Lower leg skin (tissue), 4 donors: Measurements from ENCODE around the gene AFTPH. TPM values are rescaled to one million over a fixed set of nuclear protein-coding genes. Genes with fewer than 3 reads are reported as not detected.
A peak's percentile ranks its signal among the peaks of the same experiment; 100 is the strongest.

Source experiments
- DNase-seq, 2 donors: peaks; one replicate each; pipeline ENCODE4 v3.0.0-alpha.2; 2019; ENCODE audit warnings: low spot score in 2 of 2
- H3K4me3 ChIP-seq: fragments of 200-600 bp; sonication (generic); 2 replicates; pipeline ENCODE4 v1.5.1; 2017; ENCODE audit warnings: mild to moderate bottlenecking, low read depth; ENCODE audit not compliant: poor library complexity, severe bottlenecking
- CTCF ChIP-seq, 3 donors: fragments of 450-650 bp; IDR thresholded peaks; one replicate each; pipeline ENCODE4 v1.5.1; 2016; ENCODE audit warnings: antibody characterized with exemption in 3 of 3, mild to moderate bottlenecking in 3 of 3, moderate library complexity in 2 of 3
- POLR2A ChIP-seq, 2 donors: fragments of 450-650 bp; IDR thresholded peaks; one replicate each; pipeline ENCODE4 v1.6.1; 2016 to 2017; ENCODE audit warnings: antibody characterized with exemption in 2 of 2, mild to moderate bottlenecking in 1 of 2, moderate library complexity in 1 of 2
- WGBS, 2 donors: methylation state at CpG; one replicate each; pipeline ENCODE4 v1.1.5; 2018; 5-methylcytosine and 5-hydroxymethylcytosine counted together
- intact Hi-C: fragments of 100-400 bp; cut with DNase I; formaldehyde crosslinking; loops from one replicate; pipeline ENCODE4 v1.15.0; 2023; ENCODE audit warnings: low total_unique reads
- total RNA-seq, 4 donors: library from RNA; depleted of rRNA; stranded (reverse); fragments of >200 nt; gene quantifications; one replicate each; pipeline ENCODE4 v1.1.0, GENCODE V29; 2016

AFTPH gene
- total RNA-seq, 4 donors from 2014 or later = 46.4 to 53.8 (median 49.6) TPM

- DNase-seq = peak in 1 of 2 donors; percentile 82
- 20 to 39% methylated on average over 4 to 6 of the region's 6 CpGs for WGBS, 2 donors
- TF ChIP-seq CTCF (IDR thresholded peaks at IDR 0.05) = no peak
- no peak for TF ChIP-seq POLR2A (IDR thresholded peaks at IDR 0.05)
- intact Hi-C loops = no loop called here
- no peak overlapping the region for H3K4me3 ChIP-seq
Measured at GRCh38 chr2:64617631-64618151, 93.6 kb downstream of the AFTPH start.

GRCh38 chr2:64620661-64621060 is 96.5 kb downstream of the AFTPH start:
- TF ChIP-seq POLR2A (IDR thresholded peaks at IDR 0.05) (no peak), CTCF (IDR thresholded peaks at IDR 0.05) (no peak)
- DNase-seq = no peak
- H3K4me3 ChIP-seq = no peak overlapping the region
- 82 to 91% methylated on average over 4 of the region's 4 CpGs for WGBS, 2 donors
- intact Hi-C loops = no loop called here

GRCh38 chr2:64622443-64623241 is 98.5 kb downstream of the AFTPH start:
- no peak overlapping the region for H3K4me3 ChIP-seq
- no peak for TF ChIP-seq POLR2A (IDR thresholded peaks at IDR 0.05)
- no peak for TF ChIP-seq CTCF (IDR thresholded peaks at IDR 0.05)
- WGBS, 2 donors = 80 to 86% methylated on average over 13 of the region's 13 CpGs
- DNase-seq = peak in 1 of 2 donors; percentile 70
- intact Hi-C loops = no loop called here

GRCh38 chr2:64623242-64623850 is 99.2 kb downstream of the AFTPH start:
- TF ChIP-seq CTCF (IDR thresholded peaks at IDR 0.05) (no peak), POLR2A (IDR thresholded peaks at IDR 0.05) (no peak)

GRCh38 chr2:64624108-64624610 is 100.0 kb downstream of the AFTPH start:
- intact Hi-C loops = no loop called here
- H3K4me3 ChIP-seq = no peak overlapping the region

More at GRCh38 chr2:64623242-64623850, 99.2 kb downstream of the AFTPH start:
- WGBS, 2 donors = 86 to 87% methylated on average over 13 of the region's 13 CpGs
- intact Hi-C loops = no loop called here
- peak in 1 of 2 donors; percentile 79 for DNase-seq
- no peak overlapping the region for H3K4me3 ChIP-seq

More at GRCh38 chr2:64624108-64624610, 100.0 kb downstream of the AFTPH start:
- TF ChIP-seq CTCF (IDR thresholded peaks at IDR 0.05) = no peak
- TF ChIP-seq POLR2A (IDR thresholded peaks at IDR 0.05) = no peak
- 91 to 96% methylated on average over 6 of the region's 6 CpGs for WGBS, 2 donors
- DNase-seq = peak in 1 of 2 donors; percentile 82
